Stimulated activated effector memory CD8-positive, alpha-beta T cell treated with anti-CD3 and anti-CD28 coated beads, Interleukin-12 subunit alpha, Interleukin-12 subunit beta, amount 100 ng/mL, for 72 hours (primary cell): ENCODE results near the gene SLC1A1.

ENCODE experiments used
- ATAC-seq: fragments of 150-1000 bp; cut with Tn5 transposase; 2 replicates; pipeline ENCODE4 v1.10.0; 2021
- DNase-seq, 2 donors: peaks; one replicate each; pipeline ENCODE4 v3.0.0; 2021 to 2022; ENCODE audit warnings: low spot score in 2 of 2
- H3K27ac Mint-ChIP-seq: one replicate; pipeline ENCODE4 v1.8.0; 2022; ENCODE audit warnings: mild to moderate bottlenecking, mixed read lengths
- H3K36me3 Mint-ChIP-seq: one replicate; pipeline ENCODE4 v1.8.0; 2022; ENCODE audit warnings: mild to moderate bottlenecking, mixed read lengths
- H3K4me1 Mint-ChIP-seq: one replicate; pipeline ENCODE4 v1.8.0; 2022; ENCODE audit warnings: mixed read lengths
- H3K4me3 Mint-ChIP-seq: one replicate; pipeline ENCODE4 v1.8.0; 2022; ENCODE audit warnings: mild to moderate bottlenecking, mixed read lengths
- H3K9me3 Mint-ChIP-seq: one replicate; pipeline ENCODE4 v1.8.0; 2022; ENCODE audit warnings: mixed read lengths

Gene SLC1A1

DNA sequence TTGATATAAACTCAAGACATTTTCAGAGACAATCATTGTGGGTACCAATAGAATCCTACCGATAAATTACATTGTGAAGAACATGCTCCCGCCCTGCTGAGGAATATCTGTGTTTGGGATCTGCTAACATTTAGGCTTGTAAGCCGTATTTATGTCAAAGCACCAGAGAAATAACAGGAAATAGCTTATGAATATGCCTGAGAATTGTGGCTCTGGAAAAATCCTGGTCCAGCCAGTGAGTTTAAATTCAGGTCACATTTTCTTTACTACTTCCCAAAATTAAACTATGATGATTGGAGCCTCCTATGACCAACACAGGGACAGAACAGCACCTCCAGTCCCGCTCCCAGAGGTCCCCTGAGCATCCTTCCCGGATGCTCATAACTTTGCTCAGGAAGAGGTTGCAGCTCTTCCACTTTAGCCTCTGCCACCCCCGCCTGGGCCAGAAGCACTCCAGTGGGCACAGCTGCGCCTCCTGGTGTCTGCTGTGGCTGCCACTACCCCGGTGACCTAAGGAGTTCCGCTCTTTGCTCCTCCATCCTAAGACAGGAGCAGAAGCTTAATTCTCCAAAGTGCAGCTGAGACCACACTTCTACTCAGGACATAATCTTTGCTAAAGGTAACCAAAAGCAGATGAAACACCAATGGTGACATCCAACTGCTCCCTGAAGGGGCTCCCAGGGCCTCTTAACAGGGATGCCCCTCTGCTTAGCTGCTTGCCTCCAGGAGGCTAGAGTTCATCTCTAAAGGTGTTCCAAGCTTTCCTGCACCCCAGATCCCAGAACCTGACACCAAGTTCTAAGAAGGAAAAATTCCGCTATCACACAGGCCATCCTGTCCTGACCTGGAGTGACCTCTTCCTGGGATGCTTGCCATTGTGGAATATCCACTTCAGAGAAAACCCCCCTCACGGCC lies 58.8 kb downstream of the SLC1A1 start:
- H3K4me3 Mint-ChIP-seq = no peak overlapping the region
- no peak overlapping the region for H3K27ac Mint-ChIP-seq
- peaks cover 6% of the 10 kb centered on the region for H3K4me1 Mint-ChIP-seq
- no peaks in the 10 kb centered on the region for H3K9me3 Mint-ChIP-seq
- no peak for DNase-seq
- ATAC-seq = peak; percentile 44
- no peaks in the 10 kb centered on the region for H3K36me3 Mint-ChIP-seq

DNA sequence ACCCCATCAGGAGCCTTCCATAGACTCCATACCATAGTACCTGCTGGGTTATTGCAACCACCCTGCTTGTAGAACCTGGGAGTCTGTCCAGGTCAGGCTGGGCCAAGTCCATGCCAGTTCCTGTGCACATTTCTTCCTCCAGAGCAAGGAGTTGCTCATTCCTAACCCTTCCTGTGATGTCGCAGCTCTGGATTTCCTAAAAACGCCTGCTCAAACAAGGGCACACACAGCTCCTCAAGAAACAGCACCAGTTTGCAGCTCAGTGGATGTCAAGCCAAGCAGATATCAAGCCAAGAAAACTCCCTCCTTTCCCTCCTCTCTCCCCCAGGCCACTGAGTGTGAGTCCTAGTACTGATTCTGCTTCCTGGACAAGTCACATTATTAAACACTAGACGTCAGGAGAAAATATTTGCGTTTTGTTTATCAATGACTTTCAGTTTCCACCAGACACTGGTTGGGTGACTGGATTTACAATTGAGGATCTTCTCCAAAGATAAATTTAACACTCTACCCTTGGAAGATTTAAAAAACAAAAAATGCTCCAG lies 59.6 kb downstream of the SLC1A1 start:
- ATAC-seq = no peak
- Mint-ChIP-seq H3K4me1 (peaks cover 6% of the 10 kb centered on the region), H3K9me3 (no peaks in the 10 kb centered on the region)

DNA sequence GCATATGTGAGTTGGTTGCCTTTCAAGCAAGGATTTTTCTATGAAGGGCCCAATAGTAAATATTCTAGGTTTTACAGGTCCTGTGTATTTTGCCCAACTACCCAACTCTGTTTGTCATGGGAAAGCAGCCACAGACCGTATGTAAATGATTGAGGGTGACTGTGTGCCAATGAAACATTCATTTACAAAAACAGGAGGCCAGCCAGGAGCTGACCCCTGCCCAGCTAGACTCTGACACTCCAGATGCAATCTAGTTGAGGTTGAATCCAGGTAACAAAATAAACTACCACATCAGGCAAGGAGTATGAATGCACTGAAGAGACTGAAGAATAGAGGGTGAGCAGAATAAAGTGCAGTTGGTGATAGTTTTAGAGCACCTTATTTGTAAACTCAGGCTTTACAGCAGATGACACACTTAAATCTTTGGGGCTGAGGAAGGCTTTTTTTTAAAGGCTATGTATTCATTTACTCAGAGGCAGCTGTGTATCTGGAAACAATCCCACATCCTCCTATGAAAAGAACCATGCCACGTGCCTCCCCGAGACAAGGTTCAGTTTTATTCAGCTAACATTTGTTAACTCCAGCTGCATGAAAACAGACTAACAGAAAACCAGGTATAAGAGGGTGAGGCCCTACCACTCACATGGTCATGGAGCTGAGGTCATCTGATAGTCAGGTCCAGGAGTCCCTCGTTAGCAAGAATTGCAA lies 60.7 kb downstream of the SLC1A1 start:
- Mint-ChIP-seq H3K4me1 (peaks cover 6% of the 10 kb centered on the region), H3K4me3 (no peak overlapping the region), H3K9me3 (no peaks in the 10 kb centered on the region), H3K27ac (no peak overlapping the region), H3K36me3 (no peaks in the 10 kb centered on the region)
- no peak for ATAC-seq
- no peak for DNase-seq

More for the DNA sequence above, 59.6 kb downstream of the SLC1A1 start:
- H3K4me3 Mint-ChIP-seq = no peak overlapping the region
- DNase-seq = no peak
- H3K27ac Mint-ChIP-seq = no peak overlapping the region
- H3K36me3 Mint-ChIP-seq = no peaks in the 10 kb centered on the region

DNA sequence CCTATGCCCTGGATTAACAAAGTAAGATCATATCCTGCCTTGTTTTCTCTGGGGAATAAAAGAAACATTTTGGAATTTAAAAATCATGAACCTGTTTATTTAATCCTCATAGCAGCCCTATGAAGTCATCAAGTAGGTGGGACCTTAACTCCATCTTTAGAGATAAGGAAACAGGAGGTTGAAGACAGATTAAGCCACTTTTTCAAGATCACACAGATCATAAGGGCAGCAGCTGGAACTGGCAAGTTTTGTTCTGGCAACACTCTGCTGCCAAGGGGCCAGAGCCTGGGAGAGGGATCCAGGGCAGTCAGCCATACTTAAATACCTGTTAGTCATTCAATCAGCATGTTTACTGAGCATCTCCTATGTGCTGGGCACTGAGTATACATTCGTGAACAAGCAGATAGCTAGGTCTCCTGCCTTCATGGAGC lies 63.7 kb downstream of the SLC1A1 start:
- no peak overlapping the region for H3K27ac Mint-ChIP-seq
- no peaks in the 10 kb centered on the region for H3K36me3 Mint-ChIP-seq
- ATAC-seq (no peak), DNase-seq (no peak)
- no peaks in the 10 kb centered on the region for H3K9me3 Mint-ChIP-seq
- H3K4me3 Mint-ChIP-seq = no peak overlapping the region
- peaks cover 6% of the 10 kb centered on the region for H3K4me1 Mint-ChIP-seq

DNA sequence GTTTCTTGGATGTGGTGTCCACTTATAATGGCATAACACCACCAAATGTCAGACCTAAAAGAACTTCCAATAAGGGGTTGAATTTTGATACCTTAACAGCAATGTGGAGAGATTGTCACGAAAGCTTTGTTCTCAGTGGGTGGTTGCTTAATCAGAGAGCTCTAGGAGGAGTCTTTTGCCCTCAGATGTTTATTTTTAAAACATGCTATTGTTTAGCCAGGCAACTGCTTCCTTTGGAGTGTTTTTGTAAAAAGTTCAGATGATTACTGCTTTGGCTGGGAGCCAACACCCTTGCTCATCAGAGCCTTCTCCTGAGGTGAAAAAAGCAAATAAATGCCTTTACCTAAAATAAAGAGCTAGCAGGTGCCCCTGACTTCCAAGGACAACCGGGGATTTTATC lies 65.0 kb downstream of the SLC1A1 start:
- Mint-ChIP-seq H3K27ac (no peak overlapping the region), H3K9me3 (no peaks in the 10 kb centered on the region), H3K36me3 (no peaks in the 10 kb centered on the region), H3K4me1 (peaks cover 6% of the 10 kb centered on the region), H3K4me3 (no peak overlapping the region)
- DNase-seq (no peak), ATAC-seq (no peak)

DNA sequence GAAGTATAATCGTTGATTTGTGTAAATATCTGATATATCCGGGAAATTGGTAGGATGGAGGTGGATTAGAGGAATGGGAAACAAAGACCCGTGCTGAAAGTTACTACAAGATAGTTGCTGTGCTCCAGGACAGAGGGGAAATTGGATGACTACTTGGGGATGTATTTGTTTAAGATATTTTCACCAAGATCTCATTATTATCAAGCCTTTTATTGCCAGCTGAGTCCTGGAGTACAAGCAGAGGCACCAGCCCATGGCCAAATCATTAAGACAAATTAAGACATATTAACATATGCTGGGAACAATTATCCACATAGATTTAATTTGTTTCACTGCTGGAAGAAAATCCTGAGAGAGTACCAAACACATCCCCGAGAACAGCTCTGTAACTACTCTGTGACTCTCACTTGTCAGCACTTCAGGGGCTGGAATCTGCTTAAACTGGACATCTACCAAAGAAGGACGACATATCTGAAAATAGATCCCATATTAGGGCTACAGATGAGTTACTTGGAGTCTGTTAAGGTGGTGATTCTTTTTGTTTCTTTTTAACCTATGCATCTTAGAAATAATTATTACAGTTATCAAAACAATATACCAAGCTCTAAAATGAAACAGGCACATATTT lies 68.2 kb downstream of the SLC1A1 start:
- DNase-seq = no peak
- ATAC-seq = no peak
- H3K4me1 Mint-ChIP-seq = peaks cover 5% of the 10 kb centered on the region
- H3K9me3 Mint-ChIP-seq = no peaks in the 10 kb centered on the region
- H3K4me3 Mint-ChIP-seq = no peak overlapping the region
- H3K27ac Mint-ChIP-seq = no peak overlapping the region
- no peaks in the 10 kb centered on the region for H3K36me3 Mint-ChIP-seq

DNA sequence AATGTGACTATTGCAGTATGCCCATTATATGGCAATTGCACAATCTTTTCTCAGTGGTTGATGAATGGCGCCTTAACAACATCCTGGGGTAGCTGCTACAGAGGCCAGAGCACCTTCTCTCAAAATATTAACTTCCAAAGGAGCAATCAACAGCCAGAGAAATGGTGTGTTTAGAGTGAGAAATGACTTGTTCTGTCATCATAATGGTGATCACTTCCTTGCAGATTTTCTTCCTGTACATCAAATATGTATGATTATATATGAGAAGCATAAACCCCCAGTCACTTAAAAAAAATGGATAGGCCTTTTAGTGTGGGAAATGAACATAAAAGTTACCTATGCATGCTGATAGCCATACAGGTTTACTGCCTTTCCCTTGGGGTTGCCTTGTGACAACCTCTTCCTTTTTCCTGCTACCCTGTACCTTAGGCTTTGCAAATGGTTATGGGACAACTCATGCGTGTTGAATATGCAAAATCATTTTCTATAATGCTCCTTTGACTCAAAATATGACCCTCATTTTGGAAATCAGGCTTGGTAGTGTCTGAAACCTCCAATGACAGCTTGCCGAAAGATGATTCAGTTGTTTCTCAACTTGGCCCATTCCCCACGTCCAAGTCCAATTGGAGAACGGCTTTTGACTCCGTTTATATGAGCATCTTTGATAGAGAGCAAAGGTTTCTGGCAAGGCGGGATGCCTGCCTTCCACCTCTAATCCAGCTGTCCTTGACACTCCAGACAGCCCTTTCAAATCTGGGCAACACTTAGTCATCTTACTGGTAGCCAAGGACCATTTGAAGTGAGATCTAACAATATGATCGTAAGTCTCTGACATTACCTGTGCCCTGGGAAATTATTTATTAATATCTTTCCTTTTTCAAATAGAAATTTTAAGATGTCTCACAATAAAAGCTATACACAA lies 69.3 kb downstream of the SLC1A1 start:
- Mint-ChIP-seq H3K4me3 (no peak overlapping the region), H3K4me1 (peaks cover 13% of the 10 kb centered on the region), H3K36me3 (no peaks in the 10 kb centered on the region), H3K9me3 (no peaks in the 10 kb centered on the region), H3K27ac (no peak overlapping the region)
- DNase-seq (no peak), ATAC-seq (no peak)

DNA sequence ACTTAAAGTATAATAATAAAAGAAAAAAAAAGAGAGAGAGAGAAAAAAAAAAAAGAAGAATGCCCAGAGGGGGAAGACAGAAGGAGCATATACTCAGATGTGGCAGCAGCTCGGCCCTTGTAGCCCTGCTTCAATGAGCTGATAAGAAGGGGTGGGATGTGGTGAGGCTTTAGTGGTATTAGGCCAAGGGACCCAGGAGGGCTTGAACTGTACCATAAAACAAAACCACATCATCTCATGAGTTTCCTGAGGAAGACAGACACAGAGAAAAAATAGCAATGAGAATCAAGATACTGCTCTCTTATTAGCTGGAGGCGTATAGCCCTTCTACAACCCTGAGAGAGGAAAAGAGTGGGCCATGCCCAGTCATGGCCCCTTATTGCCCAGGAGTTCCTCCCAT lies 72.8 kb downstream of the SLC1A1 start:
- no peaks in the 10 kb centered on the region for H3K36me3 Mint-ChIP-seq
- peaks cover 13% of the 10 kb centered on the region for H3K4me1 Mint-ChIP-seq
- no peak overlapping the region for H3K4me3 Mint-ChIP-seq
- ATAC-seq = no peak
- no peak for DNase-seq
- no peak overlapping the region for H3K27ac Mint-ChIP-seq
- H3K9me3 Mint-ChIP-seq = no peaks in the 10 kb centered on the region

DNA sequence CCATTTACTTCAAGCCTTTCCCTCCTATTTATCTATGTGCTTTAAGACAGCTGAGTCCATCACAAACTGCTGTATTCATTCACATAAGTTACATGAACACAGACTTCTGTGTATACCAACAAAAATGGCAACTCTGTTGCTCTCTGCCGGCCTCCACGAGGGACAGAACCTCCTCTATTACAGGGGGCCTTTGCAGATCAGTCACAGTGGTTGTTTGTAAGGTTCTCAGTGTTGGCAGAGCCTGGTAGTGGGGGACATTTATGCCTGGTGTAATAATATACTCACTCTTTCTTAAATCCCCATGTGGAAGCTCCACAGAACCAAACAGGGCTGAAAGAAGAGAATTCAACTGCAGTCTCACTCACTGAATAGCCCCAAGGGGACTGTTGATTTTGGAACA lies 76.5 kb downstream of the SLC1A1 start:
- Mint-ChIP-seq H3K4me1 (peaks cover 13% of the 10 kb centered on the region), H3K36me3 (no peaks in the 10 kb centered on the region), H3K27ac (no peak overlapping the region), H3K4me3 (no peak overlapping the region), H3K9me3 (no peaks in the 10 kb centered on the region)
- DNase-seq = no peak
- no peak for ATAC-seq

DNA sequence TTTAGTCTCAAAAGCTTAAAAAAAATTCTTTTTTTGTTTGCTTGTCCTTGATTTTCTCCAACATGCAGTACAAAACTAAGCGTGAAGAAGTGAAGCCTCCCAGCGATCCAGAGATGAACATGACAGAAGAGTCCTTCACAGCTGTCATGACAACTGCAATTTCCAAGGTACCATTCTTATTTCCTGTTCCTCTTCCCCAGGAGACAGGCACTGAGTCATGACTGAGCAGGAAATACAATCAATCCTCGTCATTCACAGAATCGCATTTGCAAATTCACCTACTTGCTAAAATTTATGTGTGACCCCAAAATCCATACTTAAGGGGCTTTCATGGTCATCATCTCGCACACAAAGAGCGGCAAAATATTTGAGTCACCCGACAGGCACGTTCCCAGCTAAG lies 77.3 kb downstream of the SLC1A1 start:
- Mint-ChIP-seq H3K4me3 (no peak overlapping the region), H3K36me3 (no peaks in the 10 kb centered on the region), H3K4me1 (peaks cover 21% of the 10 kb centered on the region), H3K27ac (no peak overlapping the region), H3K9me3 (no peaks in the 10 kb centered on the region)
- DNase-seq (no peak), ATAC-seq (no peak)

DNA sequence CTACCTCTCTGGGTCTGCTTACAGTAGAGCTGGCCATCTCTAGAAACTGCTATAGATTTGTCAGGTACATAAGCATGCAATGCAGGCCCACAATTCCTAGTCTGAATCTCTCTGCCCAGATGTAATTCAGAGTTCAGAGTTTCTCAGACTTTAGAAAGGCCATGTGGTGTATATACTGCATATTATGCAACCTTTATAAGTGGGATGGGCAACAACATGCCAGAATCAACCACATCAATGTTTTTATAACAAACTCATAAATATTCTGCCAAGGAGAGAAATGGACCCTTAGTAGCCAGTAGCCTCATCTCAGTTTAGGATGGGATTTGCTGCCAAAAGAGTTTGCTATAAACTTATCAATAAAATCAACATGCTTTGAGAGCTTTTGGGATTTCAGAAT lies 78.8 kb downstream of the SLC1A1 start:
- peaks cover 21% of the 10 kb centered on the region for H3K4me1 Mint-ChIP-seq
- no peak overlapping the region for H3K4me3 Mint-ChIP-seq

DNA sequence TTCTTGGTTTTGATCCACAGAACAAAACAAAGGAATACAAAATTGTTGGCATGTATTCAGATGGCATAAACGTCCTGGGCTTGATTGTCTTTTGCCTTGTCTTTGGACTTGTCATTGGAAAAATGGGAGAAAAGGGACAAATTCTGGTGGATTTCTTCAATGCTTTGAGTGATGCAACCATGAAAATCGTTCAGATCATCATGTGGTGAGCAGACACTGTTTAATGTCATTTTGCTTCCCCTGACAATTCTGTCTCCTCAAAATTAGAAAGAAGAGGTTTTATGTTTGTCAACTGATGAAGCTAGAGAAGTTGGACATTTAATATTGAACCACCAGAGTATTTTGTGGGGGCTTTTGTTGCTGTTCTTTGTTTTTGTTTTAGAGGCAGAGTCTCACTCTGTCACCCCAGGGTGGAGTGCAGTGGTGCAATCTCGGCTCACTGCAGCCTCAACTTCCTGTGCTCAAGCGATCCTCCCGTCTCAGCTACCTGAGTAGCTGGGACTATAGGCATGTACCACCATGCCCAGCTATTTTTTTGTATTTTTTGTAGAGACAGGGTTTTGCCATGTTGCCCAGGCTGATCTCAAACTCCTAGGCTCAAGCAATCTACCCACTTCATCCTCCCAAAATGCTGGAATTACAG lies 82.0 kb downstream of the SLC1A1 start:
- DNase-seq = no peak
- Mint-ChIP-seq H3K36me3 (no peaks in the 10 kb centered on the region), H3K4me1 (peaks cover 25% of the 10 kb centered on the region), H3K27ac (peak overlapping the region; percentile 7), H3K4me3 (peak overlapping the region; percentile 21), H3K9me3 (no peaks in the 10 kb centered on the region)
- ATAC-seq = peak; percentile 51

More for the DNA sequence above, 78.8 kb downstream of the SLC1A1 start:
- no peaks in the 10 kb centered on the region for H3K36me3 Mint-ChIP-seq
- H3K27ac Mint-ChIP-seq = no peak overlapping the region
- ATAC-seq (no peak), DNase-seq (no peak)
- H3K9me3 Mint-ChIP-seq = no peaks in the 10 kb centered on the region

DNA sequence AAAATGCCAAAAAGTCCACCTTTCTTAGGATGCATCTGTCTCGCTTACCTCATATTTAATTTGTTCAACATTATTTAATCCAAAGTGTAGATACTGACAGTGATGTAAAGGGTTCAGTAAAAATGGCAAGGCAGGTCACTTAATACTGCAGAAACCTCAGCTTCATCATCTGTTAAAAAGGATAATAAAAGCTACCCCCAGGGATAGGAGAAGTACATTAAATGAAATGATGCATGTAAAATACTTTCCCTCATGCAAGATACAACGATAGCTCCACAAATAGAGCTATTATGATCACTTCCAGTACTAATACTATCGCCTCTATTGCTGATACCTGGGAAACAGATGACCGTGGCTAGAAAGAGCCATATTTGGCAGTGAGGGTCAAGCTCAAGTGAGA lies 82.9 kb downstream of the SLC1A1 start:
- Mint-ChIP-seq H3K4me1 (peaks cover 25% of the 10 kb centered on the region), H3K9me3 (no peaks in the 10 kb centered on the region), H3K4me3 (peak overlapping the region; percentile 21), H3K36me3 (no peaks in the 10 kb centered on the region), H3K27ac (no peak overlapping the region)
- ATAC-seq (no peak), DNase-seq (no peak)
